Lower lobe of right lung (tissue), 2 donors: ENCODE measurements around the gene HNRNPA0. TPM values are rescaled to one million over a fixed set of nuclear protein-coding genes. Genes with fewer than 3 reads are reported as not detected.

ENCODE experiments used
- ATAC-seq, 2 donors: fragments of 200-7000 bp; cut with Tn5 transposase; one replicate each; pipeline ENCODE4 v1.9.1; 2020 to 2022; ENCODE audit warnings: mild to moderate bottlenecking in 2 of 2, moderate library complexity in 2 of 2
- DNase-seq: peaks from one replicate; pipeline ENCODE4 v3.0.0-alpha.2; 2020
- H3K27ac ChIP-seq: fragments of 200-600 bp; one replicate; pipeline ENCODE4 v1.8.0; 2022
- H3K27me3 ChIP-seq: fragments of 200-600 bp; one replicate; pipeline ENCODE4 v1.8.0; 2022; ENCODE audit warnings: low read depth
- H3K36me3 ChIP-seq: fragments of 200-600 bp; one replicate; pipeline ENCODE4 v1.8.0; 2022; ENCODE audit warnings: mild to moderate bottlenecking
- H3K4me1 ChIP-seq: fragments of 200-600 bp; one replicate; pipeline ENCODE4 v1.8.0; 2022
- H3K4me3 ChIP-seq: fragments of 200-600 bp; one replicate; pipeline ENCODE4 v1.8.0; 2022; ENCODE audit warnings: mild to moderate bottlenecking
- H3K9me3 ChIP-seq: fragments of 200-600 bp; one replicate; pipeline ENCODE4 v1.8.0; 2022
- CTCF ChIP-seq: fragments of 200-600 bp; IDR thresholded peaks from one replicate; pipeline ENCODE4 v1.8.0; 2022; ENCODE audit warnings: antibody characterized with exemption, mild to moderate bottlenecking
- intact Hi-C: fragments of 100-400 bp; cut with DNase I; formaldehyde crosslinking; loops from one replicate; pipeline ENCODE4 v1.11.0; 2022
- total RNA-seq: library from RNA; stranded (reverse); fragmentation: NEBNext Ultra II Directional; extraction: Animal tissue kit (Norgen Biotek cat#: 25700); gene quantifications from one replicate; pipeline ENCODE4 v1.2.1, GENCODE V29; 2021
- donor health status: DM: no; HTN: yes; CAD: no; lungs with severe emphysema.

Gene HNRNPA0
- total RNA-seq, 1 donor from 2014 or later: 21.7 TPM

DNA sequence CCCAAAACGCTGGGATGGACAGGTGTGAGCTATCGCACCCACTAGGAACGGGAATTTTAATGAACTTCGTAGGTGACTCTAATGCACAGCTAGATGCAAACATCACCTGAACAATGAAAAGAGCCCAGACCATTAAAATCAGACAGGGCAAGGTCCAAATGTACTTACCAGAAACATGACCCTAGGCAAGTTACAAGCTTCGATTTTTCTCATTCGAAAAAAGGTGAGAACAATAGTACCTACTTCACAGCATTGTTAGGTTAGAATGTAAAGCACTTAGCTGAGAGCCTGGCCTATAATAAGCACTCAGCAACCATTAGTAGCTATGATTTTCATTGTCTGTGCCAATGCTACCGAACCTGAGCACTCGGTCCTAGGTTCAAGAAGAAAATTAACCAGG, 12.4 kb downstream of the HNRNPA0 start:
- intact Hi-C loops: loop anchor here (10.0 kb wide), 1 partner anchor 87 kb away; no protein-coding TSS in a partner anchor
- Histone ChIP-seq H3K27ac (no peak overlapping the region), H3K4me3 (no peak overlapping the region), H3K9me3 (no peaks in the 10 kb centered on the region), H3K27me3 (no peaks in the 10 kb centered on the region), H3K4me1 (peaks cover 9% of the 10 kb centered on the region), H3K36me3 (no peaks in the 10 kb centered on the region)
- no peak for DNase-seq
- no peak for TF ChIP-seq CTCF
- no peak for ATAC-seq

DNA sequence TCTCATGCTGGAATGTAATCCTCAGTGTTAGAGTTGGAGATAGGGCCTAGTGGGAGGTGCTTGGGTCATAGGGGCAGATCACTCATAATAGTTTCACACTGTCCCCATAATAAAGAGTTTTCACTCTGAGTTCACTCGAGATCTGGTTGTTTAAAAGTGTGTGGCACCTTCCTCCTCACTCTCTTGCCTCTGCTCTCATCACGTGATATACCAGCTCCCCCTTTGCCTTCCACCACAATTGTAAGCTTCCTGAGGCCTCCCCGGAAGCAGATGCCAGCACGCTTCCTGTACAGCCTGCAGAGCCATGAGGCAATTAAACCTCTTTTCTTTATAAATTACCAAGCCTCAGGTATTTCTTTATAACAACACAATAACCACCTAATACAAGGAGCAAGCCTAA, 14.4 kb downstream of the HNRNPA0 start:
- Histone ChIP-seq H3K4me1 (peaks cover 22% of the 10 kb centered on the region), H3K4me3 (no peak overlapping the region), H3K9me3 (no peaks in the 10 kb centered on the region), H3K27ac (no peak overlapping the region), H3K36me3 (no peaks in the 10 kb centered on the region), H3K27me3 (no peaks in the 10 kb centered on the region)
- intact Hi-C loops: loop anchor here (10.0 kb wide), 1 partner anchor 85 kb away; no protein-coding TSS in a partner anchor
- DNase-seq: no peak
- no peak for ATAC-seq
- TF ChIP-seq CTCF: no peak

DNA sequence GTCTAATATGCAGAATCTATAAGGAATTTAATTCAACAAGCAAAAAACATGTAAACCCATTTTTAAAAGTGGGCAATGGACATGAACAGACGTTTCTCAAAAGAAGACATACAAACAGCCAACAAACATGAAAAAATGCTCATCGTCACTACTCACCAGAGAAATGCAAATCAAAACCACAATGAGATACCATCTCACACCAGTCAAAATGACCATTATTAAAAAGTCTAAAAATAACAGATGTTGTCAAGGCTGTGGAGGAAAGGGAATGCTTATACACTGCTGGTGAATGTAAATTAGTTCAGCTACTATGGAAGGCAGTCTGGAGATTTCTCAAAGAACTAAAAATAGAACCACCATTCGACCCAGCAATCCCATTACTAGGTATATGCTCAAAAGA, 15.2 kb downstream of the HNRNPA0 start:
- intact Hi-C loops: no loop called here
- TF ChIP-seq CTCF: no peak
- Histone ChIP-seq H3K4me3 (no peak overlapping the region), H3K27ac (no peak overlapping the region), H3K4me1 (peaks cover 30% of the 10 kb centered on the region), H3K9me3 (no peaks in the 10 kb centered on the region), H3K36me3 (no peaks in the 10 kb centered on the region), H3K27me3 (no peaks in the 10 kb centered on the region)
- ATAC-seq (no peak), DNase-seq (no peak)

DNA sequence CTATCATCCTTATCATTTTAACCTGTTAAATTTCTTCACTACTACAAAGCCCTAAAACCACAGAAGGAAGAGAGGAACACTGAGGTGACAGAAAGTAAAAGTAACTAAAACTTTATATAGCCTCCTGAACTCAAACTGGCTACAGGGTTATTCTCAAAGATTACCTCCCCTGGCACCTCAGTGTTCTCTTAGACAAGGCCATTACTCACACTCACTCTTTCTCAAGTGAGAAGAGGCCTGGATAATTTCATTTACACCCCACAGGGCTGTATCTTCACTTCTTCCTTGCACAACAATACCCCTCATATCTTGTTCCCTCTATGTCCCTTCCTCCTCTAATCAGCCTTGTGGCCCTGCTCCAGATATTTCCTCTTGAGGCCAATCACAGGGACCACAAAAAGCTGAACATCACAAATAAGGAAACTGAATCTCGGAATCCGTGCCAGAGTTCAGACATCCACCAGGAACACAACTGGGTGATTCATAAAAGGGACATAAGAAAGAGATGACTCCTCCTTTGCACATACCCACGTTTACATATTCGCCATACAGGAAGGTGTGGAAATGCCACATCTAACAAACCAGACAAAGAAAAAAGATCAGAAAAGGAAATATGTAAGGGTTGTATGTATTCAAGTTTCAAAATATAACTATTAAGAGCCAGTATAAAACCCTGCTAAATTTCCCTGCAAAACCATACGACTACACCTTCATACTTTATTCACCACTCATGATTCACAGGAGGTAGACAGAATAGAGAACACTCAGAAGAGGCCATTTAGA, 16.6 kb downstream of the HNRNPA0 start:
- Histone ChIP-seq H3K36me3 (no peaks in the 10 kb centered on the region), H3K9me3 (no peaks in the 10 kb centered on the region), H3K4me1 (peaks cover 30% of the 10 kb centered on the region), H3K27me3 (no peaks in the 10 kb centered on the region), H3K27ac (peak overlapping the region; percentile 28), H3K4me3 (no peak overlapping the region)
- DNase-seq (no peak), ATAC-seq (peak; percentile 38 to 61)
- no peak for TF ChIP-seq CTCF
- intact Hi-C loops: no loop called here

DNA sequence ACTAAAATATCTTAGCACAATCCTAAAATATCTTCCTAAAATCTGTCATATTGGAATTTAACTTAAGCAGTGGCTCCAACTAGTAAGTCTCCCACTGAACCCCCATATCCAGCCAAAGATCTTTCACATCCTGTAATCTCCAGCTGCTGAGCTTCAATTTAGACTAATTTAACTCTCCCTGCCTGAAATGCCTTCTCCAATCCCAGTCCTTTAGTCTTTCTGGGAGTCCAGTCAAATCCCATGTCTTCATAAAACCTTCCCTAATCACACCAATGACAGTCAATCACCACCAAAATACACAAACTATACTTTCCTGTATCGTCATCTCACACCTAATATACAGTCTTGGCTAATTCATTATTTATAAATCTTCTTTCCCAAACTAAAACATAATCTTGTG, 17.7 kb downstream of the HNRNPA0 start:
- Histone ChIP-seq H3K4me3 (peak overlapping the region; percentile 48), H3K4me1 (peaks cover 30% of the 10 kb centered on the region), H3K36me3 (no peaks in the 10 kb centered on the region), H3K9me3 (no peaks in the 10 kb centered on the region), H3K27me3 (no peaks in the 10 kb centered on the region), H3K27ac (no peak overlapping the region)
- no peak for DNase-seq
- TF ChIP-seq CTCF: no peak
- ATAC-seq: no peak
- intact Hi-C loops: no loop called here
